Hepatocyte (in vitro differentiated cells): ENCODE measurements around the gene HEXA. TPM values are rescaled to one million over a fixed set of nuclear protein-coding genes. Genes with fewer than 3 reads are reported as not detected.
A peak's percentile ranks its signal among the peaks of the same experiment; 100 is the strongest.

ENCODE experiments used
- DNase-seq: peaks from one replicate; pipeline ENCODE4 v3.0.0-alpha.2; 2016; ENCODE audit warnings: low spot score
- H2AFZ ChIP-seq: fragments of 200-600 bp; sonication (generic); 2 replicates; pipeline ENCODE4 v1.6.0; 2016; ENCODE audit warnings: antibody characterized with exemption, mild to moderate bottlenecking
- H3K27ac ChIP-seq: fragments of 200-600 bp; sonication (generic); 2 replicates; pipeline ENCODE4 v1.5.1; 2016; ENCODE audit warnings: mild to moderate bottlenecking
- H3K27me3 ChIP-seq: fragments of 200-600 bp; sonication (generic); 2 replicates; pipeline ENCODE4 v1.6.1; 2016
- H3K36me3 ChIP-seq: fragments of 200-600 bp; sonication (generic); replicated peaks from 2 replicates; pipeline ENCODE4 v1.5.1; 2016; ENCODE audit warnings: low read depth; ENCODE audit not compliant: insufficient read depth
- H3K4me1 ChIP-seq: fragments of 200-600 bp; sonication (generic); 2 replicates; pipeline ENCODE4 v1.5.1; 2016; ENCODE audit warnings: mild to moderate bottlenecking, moderate library complexity; ENCODE audit not compliant: insufficient read depth
- H3K4me2 ChIP-seq: fragments of 200-600 bp; sonication (generic); 2 replicates; pipeline ENCODE4 v1.6.0; 2016
- H3K4me3 ChIP-seq: fragments of 200-600 bp; sonication (generic); 2 replicates; pipeline ENCODE4 v1.5.1; 2016; ENCODE audit warnings: mild to moderate bottlenecking
- H3K79me2 ChIP-seq: fragments of 200-600 bp; sonication (generic); 2 replicates; pipeline ENCODE4 v1.6.0; 2017; ENCODE audit warnings: mild to moderate bottlenecking
- H3K9me2 ChIP-seq: fragments of 200-600 bp; sonication (generic); replicated peaks from 2 replicates; pipeline ENCODE4 v1.6.0; 2017; ENCODE audit warnings: mild to moderate bottlenecking; ENCODE audit not compliant: insufficient read depth
- H3K9me3 ChIP-seq: fragments of 200-600 bp; sonication (generic); 2 replicates; pipeline ENCODE4 v1.5.1; 2016; ENCODE audit warnings: low read depth, mild to moderate bottlenecking
- H4K20me1 ChIP-seq: fragments of 200-600 bp; sonication (generic); 2 replicates; pipeline ENCODE4 v1.6.0; 2016; ENCODE audit warnings: mild to moderate bottlenecking; ENCODE audit not compliant: insufficient read depth, poor library complexity, severe bottlenecking
- EZH2 ChIP-seq: fragments of 200-600 bp; sonication (generic); IDR thresholded peaks from 2 replicates; pipeline ENCODE4 v1.6.1; 2016; ENCODE audit warnings: antibody characterized with exemption, mild to moderate bottlenecking, borderline replicate concordance
- EZH2phosphoT487 ChIP-seq: fragments of 200-600 bp; sonication (generic); IDR thresholded peaks from one replicate; pipeline ENCODE4 v1.6.1; 2018; ENCODE audit warnings: antibody characterized with exemption, mild to moderate bottlenecking, low read depth, moderate library complexity; ENCODE audit not compliant: unreplicated experiment, severe bottlenecking
- WGBS: methylation state at CpG from one replicate; pipeline ENCODE4 v1.1.6; 2016; ENCODE audit warnings: low lambda C conversion rate; ENCODE audit errors: missing lambda C conversion rate; 5-methylcytosine and 5-hydroxymethylcytosine counted together
- polyA plus RNA-seq: library from polyadenylated mRNA; unstranded; fragments of >200 nt; fragmentation: Nextera tagmentation; extraction: Ambion mirVana; gene quantifications from 2 replicates; pipeline ENCODE4 v1.2.1, GENCODE V29; 2016
- total RNA-seq: library from RNA; depleted of rRNA; stranded (reverse); fragments of >200 nt; gene quantifications from 2 replicates; pipeline ENCODE4 v1.2.3, GENCODE V29; 2014
- TF ChIP-seq, protein P1 (sequence below): fragments of 200-600 bp; sonication (generic); IDR thresholded peaks from 2 replicates; pipeline ENCODE4 v1.5.1; 2016; ENCODE audit warnings: antibody characterized with exemption, mild to moderate bottlenecking; ENCODE audit not compliant: poor library complexity

HEXA gene
- total and polyA plus RNA-seq, 2 experiments from 2014 or later = 180 to 286 TPM

DNA sequence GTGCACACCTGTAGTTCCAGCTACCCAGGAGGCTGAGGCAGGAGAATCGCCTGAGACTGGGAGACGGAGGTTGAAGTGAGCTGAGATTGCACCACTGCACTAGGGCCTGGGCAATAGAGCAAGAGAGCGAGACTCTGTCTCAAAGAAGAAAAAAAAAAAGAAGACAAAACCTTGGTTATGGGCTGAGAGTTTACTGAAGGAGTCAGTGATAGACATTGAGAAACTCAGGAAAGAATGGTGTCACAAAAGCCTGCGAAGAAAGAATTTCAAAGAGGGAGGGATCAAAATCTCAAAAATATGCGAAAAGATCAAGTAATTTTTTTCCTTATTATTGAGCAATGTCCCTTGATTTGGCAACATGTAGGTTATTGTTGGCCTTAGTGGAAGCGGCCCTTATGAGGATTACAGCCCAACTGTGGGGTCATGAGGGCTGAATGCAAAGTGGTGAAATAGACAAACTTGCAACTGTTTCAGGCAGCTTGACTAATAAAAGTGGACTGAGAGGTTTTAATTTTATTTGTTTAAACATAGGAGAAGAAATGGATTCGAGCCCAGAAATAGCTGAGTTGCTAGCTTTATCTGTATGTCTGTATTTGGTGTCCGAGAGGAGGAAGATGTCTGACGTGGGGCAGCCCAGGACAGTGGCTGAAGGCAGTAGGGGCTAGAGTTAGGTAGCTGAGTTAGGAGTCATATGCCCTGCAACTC, 37.0 kb downstream of the HEXA start:
- H2AFZ ChIP-seq = no peak overlapping the region
- H3K79me2 ChIP-seq = no peaks in the 10 kb centered on the region
- TF ChIP-seq EZH2 = no peak
- no peak for TF ChIP-seq EZH2phosphoT487
- no peaks in the 10 kb centered on the region for H3K36me3 ChIP-seq
- peak overlapping the region; percentile 56 for H3K27ac ChIP-seq
- H3K9me2 ChIP-seq = no peaks in the 10 kb centered on the region
- H3K4me2 ChIP-seq = no peak overlapping the region
- H3K27me3 ChIP-seq = no peaks in the 10 kb centered on the region
- 85% methylated on average over 9 of the region's 9 CpGs for WGBS
- H4K20me1 ChIP-seq = no peaks in the 10 kb centered on the region
- H3K9me3 ChIP-seq = no peaks in the 10 kb centered on the region
- peak; percentile 26 for DNase-seq
- H3K4me3 ChIP-seq = no peak overlapping the region
- no peaks in the 10 kb centered on the region for H3K4me1 ChIP-seq

DNA sequence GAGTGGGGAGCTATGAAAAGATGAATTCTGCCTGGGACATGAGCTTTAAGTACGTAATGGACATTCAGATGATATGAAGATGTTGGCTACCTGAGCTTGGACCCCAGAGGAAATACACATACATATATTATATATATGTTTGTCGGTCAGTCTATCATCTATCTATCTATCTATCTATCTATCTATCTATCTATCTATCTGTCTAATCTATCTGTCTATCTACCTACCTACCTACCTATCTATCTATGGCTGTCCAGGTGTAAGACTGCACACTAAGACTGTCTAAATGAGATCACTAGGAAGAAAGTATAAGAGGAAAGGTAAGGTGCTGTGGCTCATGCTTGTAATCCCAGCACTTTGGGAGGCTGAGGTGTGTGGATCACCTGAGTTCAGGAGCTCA, 37.7 kb downstream of the HEXA start:
- TF ChIP-seq EZH2phosphoT487 (no peak), EZH2 (no peak)
- TF ChIP-seq, protein P1, sequence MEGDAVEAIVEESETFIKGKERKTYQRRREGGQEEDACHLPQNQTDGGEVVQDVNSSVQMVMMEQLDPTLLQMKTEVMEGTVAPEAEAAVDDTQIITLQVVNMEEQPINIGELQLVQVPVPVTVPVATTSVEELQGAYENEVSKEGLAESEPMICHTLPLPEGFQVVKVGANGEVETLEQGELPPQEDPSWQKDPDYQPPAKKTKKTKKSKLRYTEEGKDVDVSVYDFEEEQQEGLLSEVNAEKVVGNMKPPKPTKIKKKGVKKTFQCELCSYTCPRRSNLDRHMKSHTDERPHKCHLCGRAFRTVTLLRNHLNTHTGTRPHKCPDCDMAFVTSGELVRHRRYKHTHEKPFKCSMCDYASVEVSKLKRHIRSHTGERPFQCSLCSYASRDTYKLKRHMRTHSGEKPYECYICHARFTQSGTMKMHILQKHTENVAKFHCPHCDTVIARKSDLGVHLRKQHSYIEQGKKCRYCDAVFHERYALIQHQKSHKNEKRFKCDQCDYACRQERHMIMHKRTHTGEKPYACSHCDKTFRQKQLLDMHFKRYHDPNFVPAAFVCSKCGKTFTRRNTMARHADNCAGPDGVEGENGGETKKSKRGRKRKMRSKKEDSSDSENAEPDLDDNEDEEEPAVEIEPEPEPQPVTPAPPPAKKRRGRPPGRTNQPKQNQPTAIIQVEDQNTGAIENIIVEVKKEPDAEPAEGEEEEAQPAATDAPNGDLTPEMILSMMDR = no peak
- no peaks in the 10 kb centered on the region for H3K9me3 ChIP-seq
- H3K27ac ChIP-seq = peak overlapping the region; percentile 32
- WGBS = 100% methylated on average over 2 of the region's 2 CpGs
- no peak overlapping the region for H2AFZ ChIP-seq
- H3K4me2 ChIP-seq = no peak overlapping the region
- no peaks in the 10 kb centered on the region for H3K36me3 ChIP-seq
- no peaks in the 10 kb centered on the region for H3K9me2 ChIP-seq
- no peaks in the 10 kb centered on the region for H3K4me1 ChIP-seq
- no peak for DNase-seq
- H3K79me2 ChIP-seq = no peaks in the 10 kb centered on the region
- no peaks in the 10 kb centered on the region for H4K20me1 ChIP-seq
- H3K27me3 ChIP-seq = no peaks in the 10 kb centered on the region
- no peak overlapping the region for H3K4me3 ChIP-seq

DNA sequence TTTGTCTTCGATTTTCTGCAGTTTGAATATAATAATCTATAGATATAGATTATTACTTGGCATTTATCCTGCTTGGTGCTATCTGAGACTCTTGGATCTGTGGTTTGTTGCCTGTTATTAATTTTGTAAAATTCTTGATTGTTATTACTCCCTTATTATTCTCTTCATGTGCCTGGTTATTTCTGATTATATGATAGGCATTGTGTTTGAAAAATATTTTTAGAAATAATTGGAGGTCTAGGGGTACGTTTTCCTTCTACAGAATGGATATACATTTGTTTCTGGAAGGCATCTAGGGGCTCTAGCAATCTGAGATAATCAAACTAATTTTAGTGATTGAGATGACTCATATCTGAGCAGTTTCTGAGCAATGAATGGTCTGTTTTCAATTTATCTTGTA, 41.0 kb downstream of the HEXA start:
- no peaks in the 10 kb centered on the region for H3K36me3 ChIP-seq
- H3K27ac ChIP-seq = no peak overlapping the region
- no peaks in the 10 kb centered on the region for H3K9me3 ChIP-seq
- no peaks in the 10 kb centered on the region for H3K9me2 ChIP-seq
- H2AFZ ChIP-seq = no peak overlapping the region
- H3K4me1 ChIP-seq = no peaks in the 10 kb centered on the region
- DNase-seq = no peak
- H4K20me1 ChIP-seq = no peaks in the 10 kb centered on the region
- no peak overlapping the region for H3K4me3 ChIP-seq
- H3K79me2 ChIP-seq = no peaks in the 10 kb centered on the region
- H3K4me2 ChIP-seq = no peak overlapping the region
- WGBS = 94% methylated on average over 2 of the region's 2 CpGs
- TF ChIP-seq EZH2phosphoT487 (no peak), EZH2 (no peak)
- TF ChIP-seq, protein P1 = no peak
- no peaks in the 10 kb centered on the region for H3K27me3 ChIP-seq

DNA sequence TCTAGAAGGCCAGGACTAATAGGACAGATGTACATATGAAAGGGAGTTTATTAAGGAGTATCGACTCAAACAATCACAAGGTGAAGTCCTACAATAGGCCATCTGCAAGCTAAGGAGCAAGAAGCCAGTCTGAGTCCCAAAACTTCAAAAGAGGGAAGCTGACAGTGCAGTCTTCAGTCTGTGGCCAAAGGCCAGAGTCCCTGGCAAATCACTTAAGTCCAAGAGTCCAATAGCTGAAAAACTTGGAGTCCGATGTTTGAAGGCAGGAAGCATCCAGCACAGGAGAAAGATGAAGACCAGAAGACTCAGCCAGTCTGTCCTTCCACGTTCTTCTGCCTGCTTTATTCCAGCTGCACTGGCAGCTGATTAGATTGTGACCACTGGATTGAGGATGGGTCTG, 44.8 kb downstream of the HEXA start:
- no peak overlapping the region for H3K4me3 ChIP-seq
- H3K36me3 ChIP-seq = no peaks in the 10 kb centered on the region
- no peaks in the 10 kb centered on the region for H4K20me1 ChIP-seq
- no peak overlapping the region for H3K27ac ChIP-seq
- no peak for DNase-seq
- no peaks in the 10 kb centered on the region for H3K27me3 ChIP-seq
- no peaks in the 10 kb centered on the region for H3K4me1 ChIP-seq
- no peaks in the 10 kb centered on the region for H3K9me2 ChIP-seq
- H3K79me2 ChIP-seq = no peaks in the 10 kb centered on the region
- WGBS = 87% methylated on average over 3 of the region's 3 CpGs
- H3K9me3 ChIP-seq = no peaks in the 10 kb centered on the region
- TF ChIP-seq EZH2phosphoT487 (no peak), EZH2 (no peak)
- TF ChIP-seq, protein P1 = no peak
- no peak overlapping the region for H3K4me2 ChIP-seq
- H2AFZ ChIP-seq = no peak overlapping the region
